ENCODE results near the gene FNDC11.
A peak's percentile ranks its signal among the peaks of the same experiment; 100 is the strongest.

Gene FNDC11

GRCh38 chr20:63522981-63523611 lies 30.9 kb upstream of the FNDC11 start:
- FAIRE-seq: no peak
- DNase-seq (ENCODE audit: low spot score): no peak

- FAIRE-seq: no peak
- DNase-seq (ENCODE audit: low spot score): no peak
Observed at GRCh38 chr20:63525185-63525584, 28.8 kb upstream of the FNDC11 start.

GRCh38 chr20:63525971-63526370 lies 28.0 kb upstream of the FNDC11 start:
- FAIRE-seq: no peak
- DNase-seq (ENCODE audit: low spot score): no peak

GRCh38 chr20:63527184-63527583 lies 26.8 kb upstream of the FNDC11 start:
- no peak for FAIRE-seq
- no peak for DNase-seq (ENCODE audit: low spot score)

GRCh38 chr20:63529180-63529860 lies 24.6 kb upstream of the FNDC11 start:
- DNase-seq (ENCODE audit: low spot score): no peak
- no peak for FAIRE-seq

- DNase-seq (ENCODE audit: low spot score): no peak
- FAIRE-seq: no peak
Observed at GRCh38 chr20:63529861-63530787, 23.8 kb upstream of the FNDC11 start.

- no peak for FAIRE-seq
Observed at GRCh38 chr20:63530788-63531160, 23.2 kb upstream of the FNDC11 start.

GRCh38 chr20:63531686-63532448 lies 22.1 kb upstream of the FNDC11 start:
- DNase-seq (ENCODE audit: low spot score) (no peak), FAIRE-seq (no peak)

More at GRCh38 chr20:63530788-63531160, 23.2 kb upstream of the FNDC11 start:
- DNase-seq (ENCODE audit: low spot score): no peak

GRCh38 chr20:63532449-63532971 lies 21.4 kb upstream of the FNDC11 start:
- DNase-seq (ENCODE audit: low spot score) (no peak), FAIRE-seq (no peak)

- no peak for FAIRE-seq
- DNase-seq (ENCODE audit: low spot score): no peak
Observed at GRCh38 chr20:63533388-63533787, 20.6 kb upstream of the FNDC11 start.

- FAIRE-seq (no peak), DNase-seq (ENCODE audit: low spot score) (no peak)
Observed at GRCh38 chr20:63533871-63534393, 20.0 kb upstream of the FNDC11 start.

GRCh38 chr20:63534427-63534830 lies 19.5 kb upstream of the FNDC11 start:
- DNase-seq (ENCODE audit: low spot score): no peak
- FAIRE-seq: no peak

GRCh38 chr20:63534831-63535651 lies 18.9 kb upstream of the FNDC11 start:
- DNase-seq (ENCODE audit: low spot score) (no peak), FAIRE-seq (no peak)

GRCh38 chr20:63536241-63536977 lies 17.6 kb upstream of the FNDC11 start:
- DNase-seq (ENCODE audit: low spot score): peak; percentile 58
- FAIRE-seq: no peak

GRCh38 chr20:63536997-63537524 lies 16.9 kb upstream of the FNDC11 start, which contains the start of gene PTK6:
Gene PTK6 (minus strand): TSS chr20:63537376. CDS start chr20:63537314, 62 bp downstream.
- FAIRE-seq (no peak), DNase-seq (ENCODE audit: low spot score) (no peak)

GRCh38 chr20:63537525-63538203 lies 16.3 kb upstream of the FNDC11 start:
- FAIRE-seq (peak; percentile 44), DNase-seq (ENCODE audit: low spot score) (peak; percentile 89)

GRCh38 chr20:63538204-63539091 lies 15.5 kb upstream of the FNDC11 start:
- FAIRE-seq: no peak

More at GRCh38 chr20:63538204-63539091, 15.5 kb upstream of the FNDC11 start:
- DNase-seq (ENCODE audit: low spot score): peak; percentile 25
